HG03378 (cell line): ENCODE results near the gene STK16.

Experiments used
- ATAC-seq: cut with Tn5 transposase; IDR thresholded peaks from one replicate; pipeline ENCODE4 v1.9.1; 2021; ENCODE audit warnings: mild to moderate bottlenecking, moderate library complexity; ENCODE audit not compliant: unreplicated experiment

The STK16 gene

GRCh38 chr2:219268294-219268693 is 23.0 kb downstream of the STK16 start:
- no peak for ATAC-seq

DNA sequence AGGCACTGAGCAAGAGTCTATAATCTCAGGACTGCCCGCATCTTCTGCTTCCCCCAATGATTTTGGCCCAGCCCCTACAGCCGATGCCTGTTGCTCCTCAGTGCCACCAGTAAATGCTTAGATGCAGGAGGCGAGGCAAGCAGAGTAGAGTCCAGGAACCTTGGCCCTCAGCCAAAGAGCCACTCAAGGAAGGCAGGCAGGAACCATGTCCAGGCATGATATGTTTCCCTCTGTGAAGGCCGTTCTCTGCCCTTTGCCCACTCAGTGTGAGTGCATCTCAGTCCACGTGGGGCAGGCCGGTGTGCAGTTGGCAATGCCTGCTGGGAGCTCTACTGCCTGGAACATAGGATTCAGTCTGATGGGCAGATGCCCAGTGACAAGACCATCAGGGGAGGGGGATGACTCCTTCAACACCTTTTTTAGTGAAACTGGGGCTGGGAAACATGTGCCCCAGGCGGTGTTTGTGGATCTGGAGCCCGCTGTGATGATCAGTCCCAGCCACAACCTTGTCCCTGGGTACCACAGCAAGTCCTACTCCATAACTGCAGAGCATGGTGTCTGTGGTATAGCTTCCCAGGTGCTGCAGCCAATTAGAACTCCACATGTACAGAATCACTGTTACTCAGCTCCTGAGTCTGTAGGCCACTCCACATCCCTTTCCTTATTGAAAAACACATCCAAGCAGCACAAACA is 24.2 kb downstream of the STK16 start:
- ATAC-seq: no peak

- ATAC-seq: no peak
Measured at GRCh38 chr2:219270055-219270372, 24.7 kb downstream of the STK16 start.

DNA sequence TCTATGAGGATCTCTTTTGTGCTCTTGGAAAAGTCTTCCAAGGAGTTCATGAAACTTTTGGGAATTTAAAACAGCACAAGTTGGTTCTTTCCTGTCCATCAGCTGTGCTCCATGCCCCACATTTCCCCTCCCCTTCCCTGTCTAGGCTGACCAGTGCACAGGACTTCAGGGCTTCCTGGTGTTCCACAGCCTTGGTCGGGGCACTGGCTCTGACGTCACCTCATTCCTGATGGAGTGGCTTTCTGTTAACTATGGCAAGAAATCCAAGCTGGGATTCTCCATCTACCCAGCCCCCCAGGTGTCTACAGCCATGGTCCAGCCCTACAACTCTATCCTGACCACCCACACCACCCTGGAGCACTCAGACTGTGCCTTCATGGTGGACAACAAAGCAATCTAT is 25.7 kb downstream of the STK16 start:
- ATAC-seq: no peak

DNA sequence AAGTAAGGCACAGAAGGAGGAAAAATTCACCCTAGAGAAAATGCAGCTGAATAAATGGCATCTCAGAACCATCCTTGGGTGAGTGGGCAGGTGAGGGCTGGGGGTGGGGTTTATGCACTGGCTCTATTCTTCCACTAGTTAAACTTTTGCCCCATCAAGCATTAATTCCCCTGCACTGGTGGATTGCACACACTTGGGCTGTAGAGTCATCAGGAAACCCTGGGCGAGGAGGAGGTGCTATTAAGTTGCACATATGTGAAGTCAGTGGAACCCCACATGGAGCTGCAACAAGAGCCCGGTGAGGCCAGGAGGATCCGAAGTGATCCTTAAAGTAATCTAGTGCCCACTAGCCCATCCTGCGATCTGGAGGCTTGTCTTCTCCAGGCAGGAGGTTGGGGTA is 27.1 kb downstream of the STK16 start:
- no peak for ATAC-seq

- ATAC-seq: no peak
Measured at GRCh38 chr2:219272995-219273394, 27.7 kb downstream of the STK16 start.

DNA sequence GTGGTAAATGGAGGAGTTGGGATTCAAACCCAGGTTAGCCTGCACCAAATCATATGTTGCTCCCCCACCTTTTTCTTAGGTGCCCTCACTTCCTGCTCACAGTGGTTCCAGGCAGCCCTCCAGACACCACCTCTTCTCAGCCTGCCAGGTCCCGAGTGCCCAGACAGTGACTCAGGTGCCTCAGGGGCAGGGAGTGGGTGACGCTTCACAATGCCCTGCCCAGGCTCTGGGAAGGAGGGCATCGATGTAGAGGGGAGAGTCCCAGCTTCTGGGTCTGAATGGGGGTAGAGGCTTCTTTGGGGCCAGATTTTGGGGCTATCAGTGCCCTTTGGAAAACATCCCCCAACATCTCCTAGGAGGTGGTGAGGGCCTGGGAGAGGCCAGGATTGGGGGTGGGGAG is 28.7 kb downstream of the STK16 start:
- no peak for ATAC-seq

GRCh38 chr2:219274361-219274921 is 29.2 kb downstream of the STK16 start:
- ATAC-seq: no peak

- ATAC-seq: no peak
Measured at GRCh38 chr2:219277703-219278654, 32.7 kb downstream of the STK16 start.

DNA sequence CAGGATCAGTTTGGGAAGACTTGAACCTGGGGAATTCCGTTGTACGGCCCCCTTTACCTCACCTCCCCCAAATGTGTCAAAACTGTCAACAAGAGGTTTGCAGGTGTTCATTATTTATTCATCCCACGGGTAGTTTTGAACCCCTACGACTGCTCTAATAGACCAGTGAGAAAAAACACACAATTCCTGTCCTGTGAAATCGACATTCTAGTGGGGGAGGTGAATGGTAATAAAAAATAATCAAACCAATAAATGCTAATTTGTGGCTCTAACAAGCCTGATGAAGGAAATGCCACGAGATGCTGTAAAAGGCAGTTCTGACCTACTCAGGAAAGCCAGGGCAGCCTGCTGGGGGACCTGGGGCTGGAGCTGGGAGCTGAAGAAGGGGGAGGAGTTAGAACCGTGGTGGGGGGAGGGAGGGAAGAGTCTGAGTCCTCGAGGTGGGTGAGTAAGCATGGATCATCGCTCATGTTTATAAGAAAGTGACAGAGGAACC is 33.4 kb downstream of the STK16 start:
- ATAC-seq: no peak

DNA sequence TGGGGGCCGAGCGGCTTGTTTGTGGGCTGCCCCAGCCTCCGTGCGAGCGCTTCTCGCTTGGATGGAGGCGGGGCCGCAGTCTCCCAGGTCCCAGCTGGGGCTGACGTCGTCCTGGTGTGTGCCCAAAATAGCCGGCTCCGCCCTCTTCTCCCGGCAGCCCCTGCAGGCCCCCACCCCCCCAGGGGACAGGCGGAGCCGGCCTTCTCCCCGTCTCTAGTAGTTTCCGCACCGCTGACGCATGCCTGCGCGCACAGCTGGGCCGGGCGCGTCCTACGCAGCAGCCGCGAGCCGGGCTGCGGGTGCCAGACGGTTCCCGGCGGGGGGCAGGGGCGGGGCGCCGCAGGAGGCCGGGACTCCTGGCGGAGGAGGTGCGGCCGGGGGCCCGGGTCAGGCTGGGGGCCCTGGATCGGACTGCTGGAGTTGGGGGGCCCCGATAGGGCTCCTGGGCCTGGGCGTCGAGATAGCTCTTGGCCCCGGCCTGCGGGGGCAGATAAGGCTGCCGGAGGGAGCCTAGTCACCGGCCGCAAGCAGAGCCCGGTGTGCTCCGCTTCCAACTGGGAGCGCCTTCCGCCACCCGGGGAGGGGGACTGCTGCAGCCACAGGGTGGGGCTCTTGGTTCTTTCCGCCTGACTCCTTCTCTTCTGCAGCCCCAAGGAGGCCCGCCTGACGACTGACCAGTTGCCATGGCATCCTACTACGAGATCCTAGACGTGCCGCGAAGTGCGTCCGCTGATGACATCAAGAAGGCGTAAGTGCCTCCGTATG is 34.1 kb downstream of the STK16 start, which contains the start of gene DNAJB2:
Gene DNAJB2 (plus strand): TSS at position 216 of the 765 bp plus-strand sequence. CDS start 468 bp downstream, at position 684.
- ATAC-seq: peak; percentile 75

- ATAC-seq: no peak
Measured at GRCh38 chr2:219279916-219280516, 34.7 kb downstream of the STK16 start.

DNA sequence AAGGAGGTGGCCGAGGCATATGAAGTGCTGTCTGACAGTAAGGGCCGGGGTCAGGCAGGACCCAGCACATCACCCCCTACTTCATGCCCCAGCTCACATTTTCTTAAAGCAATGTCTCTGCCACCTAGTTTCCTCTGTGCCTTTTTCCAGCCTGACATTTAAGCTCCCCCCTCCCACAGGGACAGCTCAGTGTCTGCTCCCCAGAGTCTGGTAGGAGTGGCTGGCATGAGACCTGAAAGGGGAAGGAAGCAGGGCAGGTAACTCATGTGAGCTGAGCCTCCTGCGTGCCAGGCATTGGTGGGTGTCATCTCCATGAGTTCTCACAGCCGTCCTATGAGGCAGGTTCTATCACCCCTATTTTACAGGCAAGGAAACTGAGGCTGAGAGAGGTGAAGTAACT is 35.4 kb downstream of the STK16 start:
- ATAC-seq: no peak

DNA sequence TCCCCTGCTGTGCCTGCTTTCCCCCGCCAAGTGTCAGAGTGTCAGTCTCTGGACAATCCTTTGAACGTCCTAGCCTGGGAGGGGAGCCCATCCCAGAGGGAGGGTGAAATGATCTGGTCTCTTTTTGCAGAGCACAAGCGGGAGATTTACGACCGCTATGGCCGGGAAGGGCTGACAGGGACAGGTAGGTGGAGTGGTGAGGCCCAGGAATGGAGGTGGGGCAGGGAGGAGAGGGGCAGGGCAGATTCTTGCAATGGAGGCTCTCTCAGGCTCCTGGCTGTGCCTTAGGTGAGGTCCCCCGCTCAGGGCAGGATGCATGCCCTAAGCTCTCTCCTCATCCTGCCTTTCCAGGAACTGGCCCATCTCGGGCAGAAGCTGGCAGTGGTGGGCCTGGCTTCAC is 36.3 kb downstream of the STK16 start:
- ATAC-seq: no peak

DNA sequence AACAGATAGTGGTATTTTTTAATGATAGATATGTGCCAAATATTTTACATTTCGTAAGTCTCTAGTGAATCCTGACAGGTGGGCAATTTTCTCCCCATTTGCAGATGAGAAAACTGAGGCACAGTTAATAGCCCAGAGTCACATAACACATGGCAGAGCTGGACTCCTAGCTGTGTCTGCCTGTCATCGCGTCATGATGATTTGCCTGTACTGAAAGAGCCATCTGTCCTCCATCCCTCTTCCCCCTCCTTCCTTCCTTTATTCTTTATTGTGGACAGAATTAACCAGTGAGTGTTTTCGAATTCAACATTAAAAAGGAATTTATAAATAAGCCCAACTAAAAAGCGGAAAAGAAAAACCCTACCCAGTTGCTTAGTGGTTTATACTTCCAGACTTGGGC is 37.1 kb downstream of the STK16 start:
- no peak for ATAC-seq

DNA sequence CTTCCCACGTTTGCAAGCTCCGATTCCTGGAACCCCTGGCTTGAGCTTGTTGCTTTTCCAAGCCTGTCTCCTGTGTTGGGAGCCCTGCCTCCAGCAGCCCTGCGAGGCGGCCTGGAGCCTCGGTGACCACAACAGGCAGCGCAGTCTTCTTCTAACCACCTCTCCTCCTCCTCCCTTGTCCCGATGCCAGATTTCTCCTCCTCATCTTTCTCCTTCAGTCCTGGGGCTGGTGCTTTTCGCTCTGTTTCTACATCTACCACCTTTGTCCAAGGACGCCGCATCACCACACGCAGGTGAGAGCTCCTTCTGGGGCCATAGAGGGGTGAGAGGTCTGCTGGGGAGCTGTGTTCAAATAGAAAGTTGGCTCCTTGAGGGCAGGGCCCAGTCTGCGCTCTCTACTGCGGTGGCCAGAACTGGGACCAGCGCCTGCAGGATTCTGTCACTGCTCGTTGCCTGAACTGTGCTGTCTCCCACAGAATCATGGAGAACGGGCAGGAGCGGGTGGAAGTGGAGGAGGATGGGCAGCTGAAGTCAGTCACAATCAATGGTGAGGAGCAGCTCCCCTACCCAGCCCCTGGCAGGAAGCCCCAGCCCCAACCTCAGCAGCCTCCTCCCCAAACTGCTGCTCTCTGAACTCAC is 37.8 kb downstream of the STK16 start:
- ATAC-seq: no peak

GRCh38 chr2:219284501-219285372 is 39.5 kb downstream of the STK16 start:
- ATAC-seq: no peak

DNA sequence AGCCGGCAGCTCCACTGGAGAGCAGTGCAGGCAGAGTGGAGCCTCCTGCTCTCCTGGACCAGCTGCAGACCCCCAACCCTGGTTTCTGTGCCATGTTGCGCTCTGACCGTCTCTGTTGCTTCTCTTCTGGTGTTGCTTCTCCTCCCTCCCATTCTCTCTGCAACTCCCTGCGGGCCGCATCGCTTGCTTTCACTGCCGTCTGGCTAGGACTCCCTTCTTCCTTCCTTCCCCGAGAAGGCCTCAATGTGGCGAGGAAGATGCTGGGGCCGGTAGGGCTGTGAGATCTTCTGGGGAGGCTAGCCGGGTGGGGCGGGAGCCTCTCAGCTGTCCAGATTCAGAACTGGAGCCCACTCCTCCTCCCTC is 40.1 kb downstream of the STK16 start:
- no peak for ATAC-seq

GRCh38 chr2:219285894-219286425 is 40.7 kb downstream of the STK16 start:
- no peak for ATAC-seq
